Transverse colon (tissue), 4 donors: ENCODE results near the gene B4GALT5. TPM values are rescaled to one million over a fixed set of nuclear protein-coding genes. Genes with fewer than 3 reads are reported as not detected.

Source experiments
- DNase-seq: peaks from one replicate; pipeline ENCODE4 v3.0.0-alpha.2; 2019
- H3K27ac ChIP-seq, 4 donors: fragments of 200-600 bp; sonication (generic); 2 replicates each; pipeline ENCODE4 v1.5.1; 2016 to 2018; ENCODE audit warnings: inconsistent platforms in 4 of 4
- H3K27me3 ChIP-seq: fragments of 200-600 bp; sonication (generic); 2 replicates; pipeline ENCODE4 v1.5.1; 2017; ENCODE audit warnings: inconsistent platforms
- H3K36me3 ChIP-seq, 4 donors: fragments of 200-600 bp; sonication (generic); 2 replicates each; pipeline ENCODE4 v1.5.1; 2017 to 2019; ENCODE audit warnings: inconsistent platforms in 4 of 4
- H3K4me1 ChIP-seq, 4 donors: fragments of 200-600 bp; sonication (generic); 2 replicates each; pipeline ENCODE4 v1.5.1; 2017 to 2020; ENCODE audit warnings: inconsistent platforms in 4 of 4
- H3K4me3 ChIP-seq, 4 donors: fragments of 200-600 bp; sonication (generic); 1 replicate in 1 of 4; 2 replicates in 3 of 4; pipeline versions ENCODE4 v1.5.1 to v1.6.1; 2017 to 2019; ENCODE audit warnings: inconsistent platforms in 4 of 4
- H3K9me3 ChIP-seq, 2 donors: fragments of 200-600 bp; sonication (generic); 2 replicates each; pipeline ENCODE4 v1.5.1; 2017 to 2019; ENCODE audit warnings: inconsistent platforms in 2 of 2
- EP300 ChIP-seq: sonication (generic); formaldehyde crosslinking; IDR thresholded peaks from one replicate; pipeline ENCODE4 v1.6.1; 2017; ENCODE audit warnings: antibody characterized with exemption, low read depth
- POLR2A ChIP-seq: fragments of 450-650 bp; IDR thresholded peaks from one replicate; pipeline ENCODE4 v1.6.1; 2016; ENCODE audit warnings: antibody characterized with exemption, mild to moderate bottlenecking, moderate library complexity
- POLR2AphosphoS5 ChIP-seq, 3 donors: sonication (generic); formaldehyde crosslinking; IDR thresholded peaks; one replicate each; pipeline ENCODE4 v1.6.1; 2016; ENCODE audit warnings: antibody characterized with exemption in 3 of 3
- WGBS, 2 donors: methylation state at CpG; one replicate each; pipeline ENCODE4 v1.1.5; 2018; ENCODE audit warnings: low coverage in 1 of 2; 5-methylcytosine and 5-hydroxymethylcytosine counted together
- in situ Hi-C, 4 donors: fragments of 200-750 bp; cut with MboI; loops; one replicate each; pipeline versions ENCODE4 v1.15.0 to v1.15.1; 2017; ENCODE audit warnings: low sequenced_read_pairs in 3 of 4, low pct_ligation_motif_present in 1 of 4, low pct_unique_long_range_greater_than_20kb in 1 of 4
- intact Hi-C: fragments of 100-400 bp; cut with DNase I; formaldehyde crosslinking; loops from one replicate; pipeline ENCODE4 v1.15.1; 2023; ENCODE audit warnings: low total_unique reads
- total RNA-seq, 4 donors: library from RNA; depleted of rRNA; stranded (reverse); fragments of >200 nt; gene quantifications; one replicate each; pipeline ENCODE4 v1.1.0, GENCODE V29; 2016
- TF ChIP-seq, protein P1 (sequence below), 5 experiments: fragments of 200-600 bp in 3 of 5; fragments of 450-650 bp in 2 of 5; sonication (generic) in 3 of 5; IDR thresholded peaks; 1 replicate in 2 of 5; 2 replicates in 3 of 5; pipeline ENCODE4 v1.5.1; 2016 to 2017; ENCODE audit warnings: antibody characterized with exemption in 5 of 5, inconsistent platforms in 3 of 5, mild to moderate bottlenecking in 2 of 5, moderate library complexity in 1 of 5

B4GALT5 gene
- total RNA-seq, 4 donors from 2014 or later, result 22.3 to 43.2 (median 29.4) TPM

DNA sequence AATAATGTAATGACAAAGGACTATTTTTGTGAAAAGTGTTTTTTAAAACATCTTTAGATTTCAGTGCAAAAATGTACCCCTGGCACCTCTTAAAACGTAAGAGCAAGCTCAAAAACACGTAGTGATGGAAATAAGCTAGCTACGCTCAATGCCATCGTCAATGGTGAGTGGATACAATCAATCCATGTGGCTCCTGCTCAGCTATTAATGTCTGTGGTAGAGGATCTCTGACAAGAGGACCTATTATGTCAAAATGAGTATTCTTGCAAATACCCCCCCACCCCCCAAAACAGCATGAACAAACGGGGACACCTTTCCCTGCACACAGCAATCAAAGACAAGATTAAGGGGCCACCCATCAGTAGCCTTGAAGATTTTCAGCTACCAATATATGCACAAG is 80.7 kb downstream of the B4GALT5 start:
- Histone ChIP-seq H3K4me3 (no peak overlapping the region), H3K4me1 (peaks cover 19 to 43% (median 26%) of the 10 kb centered on the region in 4 donors), H3K27ac (no peak overlapping the region), H3K9me3 (no peaks in the 10 kb centered on the region), H3K27me3 (no peaks in the 10 kb centered on the region), H3K36me3 (peaks cover 0 to 6% (median 0%) of the 10 kb centered on the region in 4 donors)
- in situ Hi-C loops (no loop called here), intact Hi-C loops (no loop called here)
- DNase-seq, result no peak
- WGBS, 2 donors, result 88 to 96% methylated on average over 4 to 5 of the region's 5 CpGs
- no peak for TF ChIP-seq EP300

DNA sequence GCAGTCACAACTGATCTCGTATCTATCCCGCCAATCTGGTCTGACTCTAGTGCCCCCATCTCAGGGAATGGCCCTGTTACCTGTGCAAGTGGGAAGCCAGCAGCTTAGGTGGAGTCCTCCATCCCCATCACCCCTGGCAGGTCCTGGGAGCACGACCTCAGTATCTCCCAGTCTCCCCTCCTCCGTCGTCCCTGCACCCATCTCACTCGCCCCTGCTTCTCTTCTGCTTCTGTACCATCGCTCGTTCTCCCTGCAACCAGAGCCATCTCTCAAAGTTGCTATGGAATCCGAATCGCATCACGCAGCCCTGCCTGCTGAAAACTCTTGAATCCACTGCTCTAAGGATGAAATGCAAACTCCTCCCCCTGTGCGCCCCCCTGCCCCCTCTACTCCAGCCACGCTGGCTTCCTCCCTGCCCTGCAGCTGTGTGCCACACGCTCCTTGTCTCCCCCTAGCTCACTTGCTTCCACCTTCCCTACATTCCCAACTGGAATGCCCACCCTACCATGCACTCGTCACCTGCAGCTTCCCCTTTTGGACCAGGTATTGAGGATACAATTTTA is 81.7 kb downstream of the B4GALT5 start:
- Histone ChIP-seq H3K9me3 (no peaks in the 10 kb centered on the region), H3K4me1 (peaks cover 19 to 48% (median 26%) of the 10 kb centered on the region in 4 donors), H3K27ac (no peak overlapping the region), H3K36me3 (peaks cover 0 to 6% (median 0%) of the 10 kb centered on the region in 4 donors), H3K27me3 (no peaks in the 10 kb centered on the region), H3K4me3 (no peak overlapping the region)
- in situ Hi-C loops (no loop called here), intact Hi-C loops (no loop called here)
- 91 to 92% methylated on average over 6 to 15 of the region's 15 CpGs for WGBS, 2 donors
- TF ChIP-seq, protein P1, sequence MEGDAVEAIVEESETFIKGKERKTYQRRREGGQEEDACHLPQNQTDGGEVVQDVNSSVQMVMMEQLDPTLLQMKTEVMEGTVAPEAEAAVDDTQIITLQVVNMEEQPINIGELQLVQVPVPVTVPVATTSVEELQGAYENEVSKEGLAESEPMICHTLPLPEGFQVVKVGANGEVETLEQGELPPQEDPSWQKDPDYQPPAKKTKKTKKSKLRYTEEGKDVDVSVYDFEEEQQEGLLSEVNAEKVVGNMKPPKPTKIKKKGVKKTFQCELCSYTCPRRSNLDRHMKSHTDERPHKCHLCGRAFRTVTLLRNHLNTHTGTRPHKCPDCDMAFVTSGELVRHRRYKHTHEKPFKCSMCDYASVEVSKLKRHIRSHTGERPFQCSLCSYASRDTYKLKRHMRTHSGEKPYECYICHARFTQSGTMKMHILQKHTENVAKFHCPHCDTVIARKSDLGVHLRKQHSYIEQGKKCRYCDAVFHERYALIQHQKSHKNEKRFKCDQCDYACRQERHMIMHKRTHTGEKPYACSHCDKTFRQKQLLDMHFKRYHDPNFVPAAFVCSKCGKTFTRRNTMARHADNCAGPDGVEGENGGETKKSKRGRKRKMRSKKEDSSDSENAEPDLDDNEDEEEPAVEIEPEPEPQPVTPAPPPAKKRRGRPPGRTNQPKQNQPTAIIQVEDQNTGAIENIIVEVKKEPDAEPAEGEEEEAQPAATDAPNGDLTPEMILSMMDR (IDR thresholded peaks at IDR 0.05), result no peak
- TF ChIP-seq POLR2AphosphoS5 (IDR thresholded peaks at IDR 0.05) (no peak), POLR2A (no peak), EP300 (no peak)
- DNase-seq, result no peak

DNA sequence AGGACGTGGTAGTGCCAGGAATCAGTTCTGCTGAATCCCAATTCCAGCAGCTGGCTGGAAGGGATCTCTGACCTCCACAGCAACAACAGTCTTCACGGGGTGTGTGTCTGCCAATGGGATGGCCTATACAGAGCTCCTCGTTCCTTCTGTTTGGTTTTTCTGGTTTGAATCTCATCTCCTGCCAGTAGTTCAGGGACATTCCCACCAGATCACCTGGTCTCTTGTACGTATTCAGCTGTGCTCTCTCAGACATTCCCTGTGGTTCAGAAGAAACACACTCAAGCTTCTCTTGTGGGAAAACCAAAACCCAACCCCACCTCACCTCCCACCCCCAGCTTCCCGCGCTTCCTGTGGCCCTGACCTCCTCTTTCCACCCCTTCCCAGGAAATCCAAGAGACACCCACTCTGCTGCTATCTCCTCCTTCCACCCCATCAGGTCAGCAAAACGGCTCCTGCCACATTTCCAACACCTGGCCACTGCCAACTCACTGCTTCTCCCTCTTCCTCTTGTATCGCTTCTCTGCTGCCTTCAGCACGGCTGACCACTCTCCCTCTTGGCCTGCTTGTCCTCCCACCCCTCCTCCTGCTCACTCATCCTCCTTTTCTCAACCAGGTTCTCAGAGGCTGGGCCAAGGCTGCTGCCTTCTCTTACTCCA is 82.5 kb downstream of the B4GALT5 start:
- H3K36me3 ChIP-seq, result peaks cover 0 to 6% (median 0%) of the 10 kb centered on the region in 4 donors
- TF ChIP-seq POLR2AphosphoS5 (IDR thresholded peaks at IDR 0.05) (no peak), EP300 (no peak), POLR2A (no peak)
- TF ChIP-seq, protein P1 (IDR thresholded peaks at IDR 0.05), result no peak
- H3K27me3 ChIP-seq, result no peaks in the 10 kb centered on the region
- no peak overlapping the region for H3K4me3 ChIP-seq
- no peak for DNase-seq
- 47 to 53% methylated on average over 4 to 9 of the region's 9 CpGs for WGBS, 2 donors
- no peaks in the 10 kb centered on the region for H3K9me3 ChIP-seq
- intact Hi-C loops (no loop called here), in situ Hi-C loops (no loop called here)
- H3K4me1 ChIP-seq, result peaks cover 19 to 46% (median 22%) of the 10 kb centered on the region in 4 donors
- peak overlapping the region; percentile 0 to 45 (median 38) for H3K27ac ChIP-seq

DNA sequence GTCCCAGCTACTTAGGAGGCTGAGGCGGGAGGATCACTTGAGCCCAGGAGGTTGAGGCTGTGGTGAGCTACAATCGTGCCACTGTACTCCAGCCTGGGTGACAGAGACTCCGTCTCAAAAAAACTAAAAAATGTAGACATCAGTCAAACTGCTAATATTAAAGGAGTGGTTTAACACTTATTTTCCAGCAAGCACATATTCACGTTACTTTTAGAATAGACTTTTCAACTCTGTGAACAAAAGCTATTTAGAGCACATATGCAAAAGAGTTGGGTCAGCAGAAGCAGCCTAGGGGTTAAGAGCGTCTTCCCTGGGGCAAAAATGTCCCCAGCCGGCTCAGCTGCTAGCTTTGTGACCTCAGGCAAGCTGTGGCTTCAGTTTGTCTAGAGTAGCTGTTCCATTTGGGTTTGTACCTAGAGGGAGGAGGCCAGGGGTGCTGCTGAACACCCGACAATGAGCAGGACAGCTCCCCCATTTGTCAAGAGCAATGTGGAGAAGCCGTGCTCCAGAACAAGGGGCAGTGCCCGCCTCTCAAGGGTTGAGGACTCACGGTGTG is 83.2 kb downstream of the B4GALT5 start:
- Histone ChIP-seq H3K4me3 (no peak overlapping the region), H3K36me3 (no peaks in the 10 kb centered on the region), H3K4me1 (peaks cover 15 to 39% (median 16%) of the 10 kb centered on the region in 4 donors), H3K9me3 (no peaks in the 10 kb centered on the region), H3K27ac (peak overlapping the region; percentile 0 to 45 (median 38)), H3K27me3 (no peaks in the 10 kb centered on the region)
- in situ Hi-C loops, result no loop called here
- no peak for DNase-seq
- intact Hi-C loops, result no loop called here
- TF ChIP-seq EP300 (no peak), POLR2A (no peak), POLR2AphosphoS5 (IDR thresholded peaks at IDR 0.05) (no peak)
- TF ChIP-seq, protein P1 (IDR thresholded peaks at IDR 0.05), result no peak
- WGBS, 2 donors, result 63 to 79% methylated on average over 4 to 10 of the region's 10 CpGs
